IPS-NIHi7 (cell line): ENCODE measurements around the gene VPS13A.
"Not testable (repeated sequence)": the region's sequence is repeated elsewhere in the genome, so short reads cannot be mapped to it uniquely, and the experiment has no call there.

Experiments
- DNase-seq: peaks from one replicate; pipeline ENCODE4 v3.0.0; 2012; ENCODE audit warnings: mixed read lengths; ENCODE audit errors: extremely low spot score

VPS13A gene

GRCh38 chr9:77304543-77304942 is 127.2 kb downstream of the VPS13A start:
- DNase-seq = no peak

GRCh38 chr9:77305622-77306400 is 128.5 kb downstream of the VPS13A start:
- no peak for DNase-seq

- no peak for DNase-seq
These were observed 129.8 kb downstream of the VPS13A start for GRCh38 chr9:77307166-77307565.

- no peak for DNase-seq
These were observed 138.7 kb downstream of the VPS13A start for GRCh38 chr9:77316058-77316457.

DNA sequence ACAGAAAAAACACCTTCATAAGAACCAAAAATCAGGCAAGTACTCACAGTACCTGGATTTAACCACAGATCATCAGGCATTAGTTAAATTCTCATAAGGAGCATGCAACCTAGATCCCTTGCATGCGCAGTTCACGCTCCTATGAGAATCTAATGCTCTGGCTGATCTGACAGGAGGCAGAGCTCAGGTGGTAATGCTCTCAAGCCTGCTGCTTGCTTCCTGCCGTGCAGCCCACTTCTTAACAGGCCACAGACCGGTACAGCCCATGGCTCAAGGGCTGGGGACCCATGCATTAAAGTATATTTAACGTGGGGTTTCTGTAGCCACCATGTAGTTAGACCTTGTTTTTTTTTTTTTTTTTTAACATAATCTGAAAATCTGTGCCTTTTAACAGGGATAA is 147.7 kb downstream of the VPS13A start:
- no peak for DNase-seq

GRCh38 chr9:77328102-77328501 is 150.8 kb downstream of the VPS13A start:
- no peak for DNase-seq

DNA sequence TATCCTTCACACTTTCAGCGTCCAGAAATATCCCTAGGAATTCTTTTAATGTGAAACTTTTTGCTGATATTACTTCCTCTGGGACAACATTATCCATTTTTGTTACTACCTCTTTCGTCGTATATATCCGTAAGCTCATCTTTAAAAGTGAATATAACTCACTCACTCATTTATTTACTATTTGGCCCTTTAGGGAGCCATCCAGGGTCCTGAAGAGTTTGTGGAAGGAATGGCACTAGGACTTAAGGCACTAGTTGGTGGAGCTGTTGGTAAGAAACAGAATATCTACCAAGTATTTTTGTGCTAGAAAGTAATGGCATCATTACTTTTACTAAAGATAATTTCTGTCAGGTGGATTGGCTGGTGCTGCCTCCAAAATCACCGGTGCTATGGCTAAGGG is 192.7 kb downstream of the VPS13A start:
- no peak for DNase-seq

DNA sequence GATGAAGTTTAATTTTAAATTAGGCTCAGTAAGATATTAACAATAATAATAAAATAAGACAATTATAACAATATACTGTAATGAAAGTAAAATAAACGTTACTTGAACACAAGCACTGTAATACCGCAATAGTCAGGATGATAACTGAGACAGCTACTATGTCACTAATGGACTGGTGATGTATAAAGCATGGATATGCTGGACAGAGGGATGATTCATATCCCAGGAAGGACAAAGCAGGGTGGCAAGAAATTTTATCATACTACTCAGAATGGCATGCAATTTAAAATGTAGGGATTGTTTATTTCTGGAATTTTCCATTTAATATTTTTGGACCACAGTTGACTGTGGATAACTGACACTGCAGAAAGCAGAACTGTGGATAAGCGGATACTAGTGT is 196.9 kb downstream of the VPS13A start:
- DNase-seq = no peak

- DNase-seq = peak; percentile 9
These were observed 198.7 kb downstream of the VPS13A start for GRCh38 chr9:77375956-77376532.

GRCh38 chr9:77384406-77384805 is 207.1 kb downstream of the VPS13A start:
- no peak for DNase-seq

GRCh38 chr9:77386187-77386586 is 208.9 kb downstream of the VPS13A start:
- no peak for DNase-seq

DNA sequence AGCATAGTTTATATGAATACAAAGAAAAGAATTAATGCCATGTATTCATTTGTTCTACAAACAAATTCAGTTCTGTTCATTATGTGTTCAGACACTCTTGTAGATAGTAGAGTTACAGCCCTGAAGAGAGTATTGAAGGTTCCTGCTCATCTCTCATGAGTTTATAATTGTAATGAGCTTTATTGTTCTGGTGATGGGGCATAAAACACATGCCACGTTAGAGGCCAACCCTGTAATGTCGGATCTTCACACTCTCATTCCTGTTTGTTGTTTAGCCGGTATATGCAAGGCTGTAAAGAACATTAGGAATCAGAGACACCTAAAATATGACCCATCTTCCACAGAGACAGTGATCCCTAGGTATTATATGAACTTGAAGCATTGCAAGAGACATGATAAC is 214.5 kb downstream of the VPS13A start:
- no peak for DNase-seq

GRCh38 chr9:77392328-77392727 is 215.0 kb downstream of the VPS13A start:
- no peak for DNase-seq

- DNase-seq = not testable (repeated sequence)
These were observed 221.2 kb downstream of the VPS13A start for GRCh38 chr9:77398581-77398980.

DNA sequence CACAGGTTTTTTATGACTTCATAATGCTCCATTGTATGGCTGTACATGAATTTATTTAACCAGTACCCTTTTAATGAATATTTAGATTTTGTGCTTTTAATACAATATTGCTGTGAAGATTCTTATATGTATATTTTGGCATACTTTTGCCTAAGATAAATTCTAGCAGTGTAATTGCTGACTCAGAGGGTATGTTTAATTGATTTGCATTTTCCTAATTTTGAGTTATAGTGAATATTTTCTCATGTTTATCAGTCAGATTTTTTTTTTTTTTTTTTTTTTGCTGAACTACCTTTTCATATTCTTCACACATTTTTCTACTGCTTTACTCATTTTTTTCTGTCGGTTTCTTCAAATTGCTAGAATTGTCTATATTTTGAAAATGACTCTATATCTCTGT is 222.6 kb downstream of the VPS13A start:
- DNase-seq = no peak

GRCh38 chr9:77402286-77402685 is 225.0 kb downstream of the VPS13A start:
- DNase-seq = no peak

DNA sequence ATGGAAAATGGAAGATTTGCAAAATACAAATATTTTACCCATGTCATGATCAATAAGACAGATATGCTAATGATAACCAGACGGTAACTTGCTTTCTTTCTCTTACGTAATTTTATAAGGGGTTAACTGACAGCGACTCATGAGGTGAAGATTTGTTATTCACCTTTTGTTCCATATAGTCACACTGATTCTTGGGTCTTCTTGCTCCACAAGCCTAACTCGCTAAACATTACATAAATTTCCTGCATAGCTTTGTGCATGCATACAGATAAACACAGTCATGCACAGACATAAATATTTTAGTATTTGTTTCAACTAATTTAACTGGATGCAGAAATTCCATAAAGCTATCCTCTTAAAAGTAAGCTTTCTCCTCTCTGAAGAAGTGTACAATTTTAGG is 225.9 kb downstream of the VPS13A start:
- DNase-seq = no peak

DNA sequence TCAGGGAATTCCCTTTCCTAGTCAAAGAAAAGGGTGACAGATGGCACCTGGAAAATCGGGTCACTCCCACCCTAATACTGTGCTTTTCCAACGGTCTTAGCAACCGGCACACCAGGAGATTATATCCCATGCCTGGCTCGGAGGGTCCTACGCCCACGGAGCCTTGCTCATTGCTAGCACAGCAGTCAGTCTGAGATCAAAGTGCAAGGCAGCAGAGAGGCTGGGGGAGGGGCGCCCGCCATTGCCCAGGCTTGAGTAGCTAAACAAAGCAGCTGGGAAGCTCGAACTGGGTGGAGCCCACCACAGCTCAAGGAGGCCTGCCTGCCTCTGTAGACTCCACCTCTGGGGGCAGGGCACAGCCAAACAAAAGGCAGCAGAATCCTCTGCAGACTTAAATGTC is 231.2 kb downstream of the VPS13A start:
- DNase-seq = not testable (repeated sequence)

- DNase-seq = no peak
These were observed 240.2 kb downstream of the VPS13A start for GRCh38 chr9:77417566-77417965.

DNA sequence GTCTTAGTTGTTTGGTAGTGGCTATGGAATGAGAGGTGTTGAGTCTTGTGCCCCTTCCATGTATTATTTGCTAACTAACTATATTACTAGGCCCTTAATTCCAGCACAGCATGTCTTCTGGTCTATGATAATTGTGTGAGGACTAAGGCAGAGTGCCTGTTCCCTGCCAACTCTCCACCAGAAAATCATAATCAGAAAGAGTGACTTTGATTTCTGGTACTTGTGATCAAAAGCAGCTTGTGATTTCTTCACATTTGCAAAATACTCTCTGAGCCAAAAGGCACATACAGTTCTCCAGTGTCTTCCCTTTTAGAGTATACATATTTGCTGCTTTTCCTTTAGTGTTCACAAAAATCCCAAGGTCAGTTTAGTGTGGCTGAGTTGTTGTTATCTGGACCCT is 240.9 kb downstream of the VPS13A start:
- DNase-seq = no peak

GRCh38 chr9:77420641-77421040 is 243.3 kb downstream of the VPS13A start:
- DNase-seq = no peak

- DNase-seq = no peak
These were observed 244.4 kb downstream of the VPS13A start for GRCh38 chr9:77421506-77422265.

GRCh38 chr9:77422969-77423368 is 245.6 kb downstream of the VPS13A start:
- DNase-seq = no peak
